CD4-positive, alpha-beta T cell treated with Interleukin-6 at 100 ng/mL for 8 hours (primary cell): ENCODE measurements around the gene ANTKMT.
"Not testable (repeated sequence)": the region's sequence is repeated elsewhere in the genome, so short reads cannot be mapped to it uniquely, and the experiment has no call there.

ENCODE experiments used
- DNase-seq: peaks from one replicate; pipeline ENCODE4 v3.0.0-alpha.2; 2020; ENCODE audit warnings: mixed read lengths, low spot score

The ANTKMT gene

GRCh38 chr16:700684-701584, 20.0 kb upstream of the ANTKMT start:
- DNase-seq, result peak; percentile 38

DNA sequence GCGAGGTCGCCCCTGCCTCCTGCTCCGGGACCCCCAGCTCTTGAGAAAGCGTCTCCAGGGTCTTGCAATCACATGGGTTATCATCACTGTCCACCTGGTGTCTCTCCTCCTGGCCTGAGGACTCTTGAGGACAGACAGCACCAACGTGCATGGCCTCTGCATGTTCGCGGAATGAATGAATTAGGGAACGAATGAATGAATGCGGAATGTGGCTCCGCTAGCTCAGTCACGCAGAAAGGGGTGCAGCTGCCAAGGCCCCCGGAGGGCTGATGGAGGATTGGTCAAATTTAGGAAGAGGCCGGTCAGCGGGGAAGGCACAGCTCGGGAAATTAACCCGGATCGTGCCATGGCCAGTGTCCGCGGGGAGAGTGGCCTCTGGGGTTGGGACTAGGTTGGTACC, 18.6 kb upstream of the ANTKMT start:
- no peak for DNase-seq

DNA sequence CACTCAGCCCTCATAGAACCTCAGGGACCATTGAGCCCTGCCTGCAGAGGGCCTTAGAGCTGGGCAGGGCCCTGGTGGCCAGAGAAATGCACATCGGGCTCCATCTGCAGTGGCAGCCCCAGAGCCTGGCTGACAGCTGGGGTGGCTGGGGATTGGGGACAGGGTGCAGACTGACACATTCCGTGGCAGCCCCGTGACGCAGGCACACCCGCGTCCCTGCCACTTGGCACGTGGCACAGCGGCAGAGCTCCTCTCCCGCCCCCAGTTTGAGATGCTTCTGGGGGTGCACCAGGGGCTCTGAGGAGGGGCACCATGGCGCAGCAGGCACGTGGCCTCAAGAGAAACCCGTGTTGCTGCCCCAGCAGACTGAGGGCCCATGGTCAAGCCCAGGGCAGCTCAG, 17.5 kb upstream of the ANTKMT start:
- no peak for DNase-seq

DNA sequence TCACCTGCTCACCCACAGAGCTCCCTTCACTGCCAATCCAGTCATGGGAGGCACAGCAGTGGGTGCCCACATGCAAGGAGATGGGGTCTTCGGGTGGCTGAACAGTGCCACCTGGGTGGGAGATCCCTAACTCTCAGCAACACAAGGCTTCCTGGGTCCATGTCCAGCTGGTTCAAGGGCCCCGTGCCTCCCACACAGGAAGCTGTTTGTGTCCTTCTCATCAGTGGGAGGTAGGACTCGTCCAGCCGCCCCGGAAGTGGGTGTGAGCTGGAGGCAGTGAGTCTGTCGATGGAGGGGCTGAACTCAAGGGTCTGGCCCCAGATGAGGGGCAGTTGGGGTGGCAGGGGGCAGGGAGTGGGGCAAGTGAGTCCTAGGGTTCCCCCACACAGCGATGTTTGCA, 16.9 kb upstream of the ANTKMT start:
- no peak for DNase-seq

DNA sequence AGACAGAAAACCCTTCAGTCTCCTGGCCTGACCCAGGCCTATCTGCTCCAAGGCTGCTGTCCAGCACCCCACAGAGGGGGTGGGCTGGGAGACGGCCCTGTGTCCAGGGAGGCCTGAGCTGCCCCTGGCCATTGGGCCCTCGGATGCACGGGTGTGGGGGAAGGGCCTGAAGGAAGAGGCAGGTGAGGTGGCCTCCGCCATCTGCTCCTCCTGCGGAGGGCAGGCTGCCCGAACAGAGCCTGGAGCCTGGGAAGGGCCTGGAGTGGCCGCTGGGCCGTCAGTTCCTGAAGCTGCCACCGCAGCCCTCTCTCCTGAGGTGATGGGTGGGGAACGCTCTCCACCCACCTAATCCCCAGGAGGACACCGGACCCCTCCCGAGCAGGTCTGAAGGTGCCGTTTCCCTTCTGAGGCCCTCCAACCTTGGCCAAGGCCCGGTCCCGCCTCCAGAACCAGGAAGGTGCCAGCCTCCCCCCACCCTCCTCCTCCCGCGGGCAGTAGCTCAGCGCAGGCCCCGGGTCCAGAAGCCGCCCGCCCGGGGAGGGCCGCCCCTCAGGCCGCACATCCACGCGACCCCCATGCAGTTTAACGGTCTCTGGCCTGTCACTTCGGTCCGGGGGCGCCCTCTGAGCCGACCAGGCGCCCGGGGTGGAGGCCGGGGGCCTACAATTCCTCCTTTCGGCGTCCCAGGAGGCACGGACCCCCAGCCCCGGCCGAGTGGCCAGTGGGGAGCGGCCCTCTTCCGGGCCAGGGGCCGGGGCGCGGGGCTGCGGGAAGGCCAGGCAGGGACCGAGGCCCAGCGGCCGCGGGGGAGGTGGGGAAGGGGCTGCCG, 16.2 kb upstream of the ANTKMT start:
- no peak for DNase-seq

DNA sequence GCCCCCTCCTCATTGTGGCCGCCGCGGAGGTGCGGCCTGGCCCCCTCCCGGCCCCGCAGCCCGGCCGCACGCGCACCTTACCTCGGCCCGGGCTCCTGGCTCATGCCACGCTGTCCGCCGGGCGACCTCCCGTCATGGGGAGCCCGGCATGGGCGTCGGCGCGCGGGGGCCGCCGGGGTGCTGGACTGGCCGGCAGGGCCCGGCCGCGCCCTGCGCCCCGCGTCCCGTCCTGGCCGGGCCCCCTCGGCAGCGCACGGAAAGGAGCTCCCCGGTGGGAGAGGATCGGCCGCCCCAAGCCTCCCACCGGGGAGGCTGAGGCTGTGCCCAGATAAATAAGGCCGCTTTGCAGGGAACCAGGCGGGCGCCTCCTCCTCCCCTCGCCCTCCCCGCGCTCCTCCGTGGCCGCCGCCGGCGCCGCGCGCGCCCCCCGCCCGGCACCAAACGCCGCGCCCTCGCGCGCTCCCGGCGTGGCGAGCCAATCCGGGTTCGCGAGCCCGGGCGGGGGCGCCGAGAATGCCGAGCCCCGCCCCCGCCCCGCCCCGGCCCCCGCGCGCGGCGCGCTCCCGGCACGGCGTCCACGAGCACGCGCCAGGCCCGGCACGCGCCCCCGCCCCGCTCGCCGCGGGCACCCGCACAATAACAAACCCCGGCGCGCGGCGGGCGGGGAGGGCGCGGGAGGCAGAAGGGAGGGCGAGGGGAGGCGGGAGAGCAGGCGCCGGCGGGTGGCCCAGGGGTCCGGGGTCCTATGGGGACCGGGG, 15.3 kb upstream of the ANTKMT start, which contains the start of gene FBXL16:
Gene FBXL16, minus strand, starts transcription at position 371 of the 758 bp plus-strand sequence. CDS start 8,396 bp downstream, outside the sequence.
- DNase-seq, result no peak

DNA sequence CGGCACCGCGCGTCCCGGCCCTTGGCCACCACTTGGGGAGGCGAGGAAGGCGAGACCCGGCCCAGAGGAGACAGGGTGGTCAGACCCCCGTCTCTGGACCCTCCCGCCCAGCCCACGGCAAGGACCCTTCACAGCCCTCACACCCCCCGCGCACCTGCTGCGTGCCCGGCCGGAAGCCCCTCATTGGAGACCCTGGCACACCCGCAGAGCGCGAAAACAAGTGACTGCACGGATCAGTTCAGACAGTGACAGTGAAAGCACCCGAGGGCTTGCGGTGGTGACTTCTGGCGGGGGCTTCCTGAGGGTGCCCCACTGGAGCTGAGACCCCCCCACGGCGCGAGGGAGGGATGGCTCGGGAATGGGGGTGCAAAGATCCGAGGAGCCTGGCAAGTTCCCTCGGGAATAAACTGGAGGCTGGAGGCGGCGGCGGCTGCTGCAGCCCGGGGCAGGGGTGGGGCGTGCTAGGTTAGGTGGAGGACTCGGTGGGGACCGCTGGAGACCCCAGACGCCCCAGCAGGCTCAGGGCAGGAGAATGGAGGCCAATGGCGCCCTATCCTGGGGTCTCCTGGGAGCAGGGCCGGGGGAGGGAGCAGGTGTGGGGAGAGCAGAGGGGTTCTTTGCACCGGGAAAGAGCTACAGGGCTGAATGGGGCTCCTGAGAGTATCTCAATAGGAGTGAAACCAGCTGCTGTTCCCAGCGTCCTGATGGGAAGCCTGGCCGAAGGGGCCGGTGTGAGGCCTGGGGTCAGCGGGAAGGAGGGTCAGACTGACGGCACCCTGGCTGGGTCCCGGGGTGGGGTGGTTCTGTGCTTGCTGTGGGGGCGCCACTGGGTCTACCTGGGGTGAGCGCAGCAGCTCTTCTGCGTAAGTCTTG, 14.5 kb upstream of the ANTKMT start:
- DNase-seq, result no peak

DNA sequence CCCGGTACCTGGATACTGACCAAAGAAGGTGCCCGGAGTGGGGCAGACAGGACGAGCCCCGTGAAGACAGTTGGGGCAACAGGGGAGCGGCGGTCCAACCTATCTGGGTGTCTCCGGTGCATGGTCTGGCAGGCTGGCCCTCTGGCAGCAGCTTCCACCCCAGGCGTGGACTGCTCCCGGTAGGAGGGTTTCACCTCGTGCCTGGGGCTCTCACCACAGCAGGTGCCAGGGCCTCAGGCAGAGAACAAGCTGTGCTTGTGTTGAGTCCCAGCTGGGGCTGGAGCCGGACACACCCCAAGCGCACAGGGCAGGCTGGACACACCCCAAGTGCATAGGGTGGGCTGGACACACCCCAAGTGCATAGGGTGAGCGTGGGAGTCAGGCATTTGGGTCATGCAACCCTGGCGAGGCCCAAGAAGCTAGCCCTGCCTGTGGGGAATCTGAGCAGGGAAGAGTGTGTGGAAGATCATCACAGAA, 13.8 kb upstream of the ANTKMT start:
- no peak for DNase-seq

DNA sequence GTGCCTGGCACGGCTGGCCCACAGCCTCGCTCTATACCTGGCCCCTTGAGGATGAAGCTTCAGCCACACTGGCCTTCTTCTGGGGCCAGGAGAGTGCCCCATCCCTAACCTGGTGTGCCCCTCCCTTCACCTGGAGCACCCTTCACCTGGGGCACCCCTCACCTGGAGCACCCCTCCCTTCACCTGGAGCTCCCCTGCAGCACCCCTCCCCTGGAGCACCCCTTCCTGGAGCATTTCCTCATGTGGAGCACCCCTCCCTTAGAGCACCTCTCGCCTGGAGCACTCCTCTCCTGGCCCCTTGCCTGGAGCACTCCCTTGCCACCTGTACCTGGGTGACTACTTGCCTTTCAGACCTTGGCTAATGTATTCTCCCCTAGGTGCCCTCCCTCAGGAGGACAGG, 12.9 kb upstream of the ANTKMT start:
- DNase-seq, result no peak

- no peak for DNase-seq
These were observed 12.0 kb upstream of the ANTKMT start for GRCh38 chr16:708959-709358.

GRCh38 chr16:709566-710499, 11.1 kb upstream of the ANTKMT start:
- no peak for DNase-seq

DNA sequence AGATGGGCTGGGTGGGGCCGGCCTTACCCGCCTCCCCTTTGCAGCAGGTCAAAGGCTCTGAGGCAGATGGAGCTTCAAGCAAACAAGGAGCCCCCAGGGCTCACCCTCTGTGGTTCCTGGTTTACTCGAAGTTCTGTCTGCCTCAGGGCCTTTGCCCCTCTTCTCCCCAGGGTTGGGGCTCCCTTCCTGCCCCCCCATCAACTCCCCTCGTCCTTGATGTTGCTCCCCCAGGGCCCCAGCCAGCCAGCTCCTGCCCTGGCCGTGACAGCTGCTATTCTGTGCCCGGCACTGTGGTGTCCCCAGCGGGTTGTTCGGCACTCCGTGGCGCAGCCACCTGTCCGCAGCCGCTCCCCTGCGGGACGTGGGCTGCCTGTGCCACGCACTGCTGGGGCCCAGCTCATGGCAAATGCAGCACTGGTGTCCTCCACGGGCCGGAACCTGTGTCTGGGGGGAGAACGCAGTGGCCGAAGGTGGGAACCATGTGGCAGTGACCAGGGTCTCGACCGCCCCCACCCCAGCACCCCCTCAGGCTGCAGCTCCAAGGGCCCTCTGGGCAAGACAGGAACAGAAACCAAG, 10.4 kb upstream of the ANTKMT start:
- no peak for DNase-seq

- DNase-seq, result no peak
These were observed 9.9 kb upstream of the ANTKMT start for GRCh38 chr16:711084-711483.

DNA sequence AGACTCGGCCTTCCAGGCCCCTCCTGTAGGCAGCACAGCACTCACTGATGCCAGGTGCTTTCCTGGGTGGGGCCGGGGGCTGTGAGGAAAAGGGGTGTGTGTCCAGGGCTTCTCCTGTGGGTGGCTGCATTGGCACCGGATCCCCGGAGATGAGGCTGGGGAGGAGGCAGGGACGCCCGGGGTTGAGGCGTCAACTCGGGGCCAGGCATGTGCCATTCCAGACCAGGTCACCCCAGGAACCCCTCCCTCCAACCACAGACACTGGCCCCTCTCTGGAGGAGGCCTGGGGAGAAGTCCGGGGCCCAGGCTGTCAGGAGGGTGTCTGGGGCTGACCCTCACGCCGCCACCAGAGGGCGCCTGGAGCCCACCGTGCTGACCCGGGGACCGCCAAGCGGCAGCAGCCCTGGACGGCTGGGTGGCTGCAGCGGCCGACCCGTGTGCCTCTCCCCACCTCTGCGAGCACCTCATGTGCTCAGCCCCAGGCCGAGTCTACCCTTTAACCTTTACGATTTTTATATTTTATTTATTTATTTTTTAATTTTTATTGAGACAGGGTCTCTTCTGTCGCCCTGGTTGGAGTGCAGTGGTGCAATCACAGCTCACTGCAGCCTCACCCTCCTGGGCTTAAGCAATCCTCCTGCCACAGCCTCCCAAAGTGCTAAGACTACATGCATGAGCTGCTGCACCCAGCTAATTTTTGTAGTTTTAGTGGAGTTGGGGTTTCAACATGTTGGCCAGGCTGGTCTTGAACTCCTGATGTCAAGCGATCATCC, 9.2 kb upstream of the ANTKMT start:
- peak; percentile 74 for DNase-seq

DNA sequence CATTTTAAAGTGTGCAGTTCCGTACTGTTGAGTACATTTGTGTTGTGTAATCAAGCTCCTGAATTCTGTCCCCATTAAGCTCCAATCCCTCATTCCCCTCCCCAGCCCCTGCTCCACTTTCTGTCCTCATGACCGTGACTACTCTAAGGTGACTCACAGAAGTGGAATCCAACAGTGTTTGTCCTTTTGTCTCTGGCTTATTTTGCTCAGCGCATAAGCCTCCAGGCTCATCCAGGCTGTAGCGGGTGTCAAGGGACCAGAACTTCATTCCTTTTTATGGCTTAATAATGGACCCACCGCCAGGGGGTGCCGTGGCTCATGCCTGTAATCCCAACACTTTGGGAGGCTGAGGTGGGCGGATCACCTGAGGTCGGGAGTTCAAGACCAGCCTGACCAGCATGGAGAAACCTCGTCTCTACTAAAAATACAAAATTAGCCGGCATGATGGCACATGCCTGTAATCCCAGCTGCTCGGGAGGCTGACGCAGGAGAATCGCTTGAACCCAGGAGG, 8.2 kb upstream of the ANTKMT start:
- not testable (repeated sequence) for DNase-seq

DNA sequence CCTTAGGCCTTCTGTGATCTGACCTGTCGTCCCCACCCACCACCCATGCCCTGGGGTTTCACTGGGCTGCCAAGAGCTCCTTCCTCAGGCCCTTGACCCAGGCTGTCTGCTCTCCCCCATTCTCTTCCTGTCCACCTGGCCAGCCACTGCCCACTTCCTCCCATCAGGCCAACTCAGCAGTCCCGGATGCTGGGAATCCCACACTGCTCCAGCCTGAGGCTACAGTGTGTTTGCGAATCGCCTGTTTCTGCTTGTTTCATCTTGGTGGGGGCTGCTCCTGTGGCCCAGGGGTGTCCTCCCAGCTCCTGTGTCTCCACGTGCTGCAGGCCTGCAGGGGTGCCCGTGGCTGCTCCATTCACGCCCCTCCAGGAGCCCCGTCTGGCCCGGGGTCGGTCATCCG, 6.9 kb upstream of the ANTKMT start:
- DNase-seq, result no peak

DNA sequence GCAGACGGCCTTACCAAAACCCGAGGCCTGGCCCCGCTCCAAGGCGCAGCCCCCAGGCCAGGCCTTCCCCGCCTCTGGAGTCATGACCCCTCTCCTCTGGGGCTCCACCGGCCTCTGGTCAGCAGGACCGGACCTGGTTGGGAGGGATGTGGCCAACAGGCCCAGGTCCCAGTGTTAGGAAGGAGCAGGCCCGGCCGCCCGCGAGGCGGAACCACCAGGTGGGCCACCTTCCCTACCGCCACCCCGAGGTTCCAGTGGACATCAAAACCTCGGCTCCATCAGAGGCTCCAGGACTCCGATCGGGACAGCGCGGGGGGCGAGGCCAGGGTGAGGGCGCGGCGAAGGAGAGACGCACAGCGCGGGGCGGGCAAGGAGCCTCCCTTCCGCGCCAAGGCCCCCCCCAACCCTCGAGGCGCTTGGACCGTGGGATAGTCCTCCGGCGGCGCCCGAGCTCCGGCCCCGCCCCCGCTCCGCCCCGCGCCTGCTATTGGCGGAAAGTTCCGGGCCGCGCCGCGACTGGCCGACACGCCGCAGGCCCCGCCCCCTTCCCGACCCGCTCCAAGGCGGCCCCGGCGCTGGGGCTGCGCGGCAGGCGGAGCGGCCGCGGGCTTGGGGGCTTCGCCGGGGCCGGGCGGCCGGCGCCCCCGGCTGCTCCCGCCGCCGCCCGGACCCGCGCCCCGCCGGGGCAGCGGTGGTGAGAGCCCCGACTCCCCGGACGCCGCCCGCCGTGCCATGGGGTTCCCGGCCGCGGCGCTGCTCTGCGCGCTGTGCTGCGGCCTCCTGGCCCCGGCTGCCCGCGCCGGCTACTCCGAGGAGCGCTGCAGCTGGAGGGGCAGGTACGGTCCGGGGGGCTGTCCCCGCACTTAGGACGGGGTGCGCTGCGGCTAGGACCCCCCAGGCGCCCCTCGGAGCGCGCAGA, 6.1 kb upstream of the ANTKMT start, which contains the start of gene METRN:
Gene METRN, plus strand, starts transcription at position 561 of the 919 bp plus-strand sequence. Its CDS starts 172 bp downstream, at position 733.
- DNase-seq, result peak; percentile 85
